HepG2 (cell line): ENCODE measurements around the gene KCNK18. TPM values are rescaled to one million over a fixed set of nuclear protein-coding genes. Genes with fewer than 3 reads are reported as not detected.

Experiments
- ATAC-seq: fragments of 200-7000 bp; cut with Tn5 transposase; 3 replicates; pipeline ENCODE4 v1.9.1; 2020; ENCODE audit warnings: mild to moderate bottlenecking, moderate library complexity
- BruUV-seq: library from RNA; stranded (reverse); fragments of 400-500 nt; replicated peaks from 2 replicates; lab custom pipeline; 2021; lab: Mats Ljungman, UMichigan
- CTCF ChIA-PET: fragments of 300-600 bp; formaldehyde crosslinking; extraction: SDS; loops from one replicate; lab custom pipeline; 2021; ENCODE audit warnings: low total read pairs, inconsistent platforms, low intra/inter-chr PET ratio; lab: Yijun Ruan, JAX
- POLR2A ChIA-PET: fragments of 350-600 bp; sonication (Branson Sonifier 250); formaldehyde crosslinking; loops from one replicate; lab custom pipeline; 2020; ENCODE audit warnings: antibody characterized with exemption, inconsistent platforms; lab: Yijun Ruan, JAX
- DNase-seq: peaks from one replicate; pipeline ENCODE4 v3.0.0-alpha.2; 2015; ENCODE audit warnings: low spot score
- FAIRE-seq: peaks from 3 replicates; lab custom pipeline; 2011; peaks lifted over from hg19 to GRCh38; lab: Jason Lieb, UNC
- H2AFZ ChIP-seq: one replicate; pipeline ENCODE4 v1.6.1; 2011; ENCODE audit warnings: low read length, inconsistent platforms
- H3K27ac ChIP-seq: fragments of 300-600 bp; 3 replicates; pipeline ENCODE4 v1.8.0; 2011; ENCODE audit warnings: mixed run types, mild to moderate bottlenecking, mixed read lengths, low read length, inconsistent platforms; ENCODE audit not compliant: insufficient read depth; ENCODE audit errors: extremely low read length
- H3K27me3 ChIP-seq, 2 experiments: fragments of 200-600 bp in 1 of 2; 2 replicates in 1 of 2; 3 replicates in 1 of 2; pipeline versions ENCODE4 v1.6.0 to v1.8.0; 2011; ENCODE audit warnings: low read length in 2 of 2, mild to moderate bottlenecking in 2 of 2, moderate library complexity in 2 of 2, inconsistent platforms in 1 of 2; ENCODE audit not compliant: insufficient read depth in 2 of 2, control insufficient read depth in 1 of 2
- H3K36me3 ChIP-seq, 2 experiments: fragments of 200-600 bp in 1 of 2; replicated peaks in 1 of 2; 2 replicates in 1 of 2; 3 replicates in 1 of 2; pipeline versions ENCODE4 v1.5.1 to v1.8.0; 2011; ENCODE audit warnings: low read length in 2 of 2, inconsistent platforms in 1 of 2; ENCODE audit not compliant: insufficient read depth in 2 of 2, control insufficient read depth in 1 of 2
- H3K4me1 ChIP-seq: 2 replicates; pipeline ENCODE4 v1.5.1; 2012; ENCODE audit warnings: low read length, inconsistent platforms; ENCODE audit not compliant: insufficient read depth
- H3K4me2 ChIP-seq: 2 replicates; pipeline ENCODE4 v1.6.0; 2011; ENCODE audit warnings: low read depth, low read length, inconsistent platforms
- H3K4me3 ChIP-seq, 3 experiments: fragments of 200-600 bp in 1 of 3; sonication (generic), shearing (Covaris generic) in 1 of 3; replicated peaks in 1 of 3; 2 replicates each; pipeline ENCODE4 v1.5.1; 2011 to 2016; ENCODE audit warnings: low read length in 3 of 3, inconsistent platforms in 2 of 3, low read depth in 2 of 3, mild to moderate bottlenecking in 2 of 3, control low read depth in 1 of 3, mixed read lengths in 1 of 3; ENCODE audit not compliant: insufficient read depth in 1 of 3
- H3K79me2 ChIP-seq: one replicate; pipeline ENCODE4 v1.6.1; 2011; ENCODE audit warnings: low read length, inconsistent platforms; ENCODE audit not compliant: insufficient read depth
- H3K9ac ChIP-seq: 2 replicates; pipeline ENCODE4 v1.6.0; 2011; ENCODE audit warnings: mild to moderate bottlenecking, low read depth, low read length, inconsistent platforms; ENCODE audit not compliant: insufficient read depth
- H3K9me3 ChIP-seq: 2 replicates; pipeline ENCODE4 v1.5.1; 2012; ENCODE audit warnings: mild to moderate bottlenecking, low read length
- H4K20me1 ChIP-seq: 2 replicates; pipeline ENCODE4 v1.6.0; 2011; ENCODE audit warnings: inconsistent platforms, mild to moderate bottlenecking, low read length, moderate library complexity; ENCODE audit not compliant: insufficient read depth
- FLYWCH1 ChIP-seq: sonication (generic); formaldehyde crosslinking; IDR thresholded peaks from 2 replicates; pipeline ENCODE4 v1.8.1; 2023; ENCODE audit warnings: mild to moderate bottlenecking, missing genetic modification reagents
- KAT2B ChIP-seq: fragments of 150-350 bp; IDR thresholded peaks from 2 replicates; pipeline ENCODE4 v1.6.1; 2014; ENCODE audit warnings: low read depth, low read length, borderline replicate concordance
- PAF1 ChIP-seq: IDR thresholded peaks from 2 replicates; pipeline ENCODE4 v1.6.1; 2016; ENCODE audit warnings: missing genetic modification reagents, missing compliant biosample characterization
- PRPF4 ChIP-seq: fragments of 200-400 bp; formaldehyde crosslinking; IDR thresholded peaks from 2 replicates; pipeline ENCODE4 v1.6.1; 2016; ENCODE audit warnings: low read length, low read depth; ENCODE audit not compliant: poor library complexity, severe bottlenecking
- TAF15 ChIP-seq: fragments of 200-400 bp; formaldehyde crosslinking; IDR thresholded peaks from one replicate; pipeline ENCODE4 v1.6.1; 2018; ENCODE audit warnings: mild to moderate bottlenecking, low read depth, low read length; ENCODE audit not compliant: poor library complexity, severe bottlenecking
- ZMYM4 ChIP-seq: sonication (generic); formaldehyde crosslinking; IDR thresholded peaks from 2 replicates; pipeline ENCODE4 v1.8.1; 2023; ENCODE audit warnings: mild to moderate bottlenecking, missing genetic modification reagents
- ZNF598 ChIP-seq: sonication (generic); formaldehyde crosslinking; IDR thresholded peaks from 2 replicates; pipeline ENCODE4 v1.5.1; 2020; ENCODE audit warnings: mild to moderate bottlenecking, missing genetic modification reagents, borderline replicate concordance
- ZNF775 ChIP-seq: sonication (generic); formaldehyde crosslinking; IDR thresholded peaks from 2 replicates; pipeline ENCODE4 v1.4.0; 2020; ENCODE audit warnings: missing genetic modification reagents, mild to moderate bottlenecking, moderate library complexity, borderline replicate concordance
- WGBS: methylation state at CpG from one replicate; pipeline ENCODE4 v1.1.6; 2017; ENCODE audit warnings: low lambda C conversion rate; 5-methylcytosine and 5-hydroxymethylcytosine counted together
- in situ Hi-C: cut with HindIII; loops from 2 replicates; pipeline ENCODE4 v1.10.0; 2017; ENCODE audit warnings: low pct_unique_long_range_greater_than_20kb; ENCODE audit not compliant: extremely low pct_ligation_motif_present
- intact Hi-C: fragments of 100-400 bp; cut with micrococcal nuclease; formaldehyde crosslinking; loops from one replicate; pipeline ENCODE4 v1.10.0; 2022; ENCODE audit not compliant: unreplicated experiment
- polyA plus RNA-seq, 8 experiments: library from polyadenylated mRNA; depleted of rRNA in 3 of 8; stranded (reverse) in 7 of 8; unstranded in 1 of 8; fragments of >200 nt; fragmentation: Illumina TruSeq in 4 of 8; extraction: Trizol in 4 of 8; gene quantifications; 2 replicates each; pipeline versions ENCODE4 v1.2.1 to v1.2.3, GENCODE V29; 2011 to 2016; ENCODE audit warnings: low read depth in 4 of 8, missing spikeins in 1 of 8, mixed read lengths in 1 of 8; ENCODE audit not compliant: insufficient read depth in 1 of 8
- total RNA-seq, 5 experiments: library from RNA; depleted of rRNA; stranded (reverse); fragments of >200 nt; fragmentation: Illumina TruSeq; extraction: Trizol; gene quantifications; 2 replicates each; pipeline ENCODE4 v1.2.3, GENCODE V29; 2016; ENCODE audit warnings: low read depth in 1 of 5
- TF ChIP-seq, protein P1 (sequence below): sonication (generic); formaldehyde crosslinking; IDR thresholded peaks from 2 replicates; pipeline ENCODE4 v1.4.0; 2020; ENCODE audit warnings: mild to moderate bottlenecking, missing genetic modification reagents
- TF ChIP-seq, protein P2 (sequence below): sonication (generic); formaldehyde crosslinking; IDR thresholded peaks from 2 replicates; pipeline ENCODE4 v1.8.1; 2022; ENCODE audit warnings: mild to moderate bottlenecking, missing genetic modification reagents

KCNK18 gene
- total and polyA plus RNA-seq, 2 of the 13 experiments (the other 11 are each of a cell fraction or from before 2014, with no cell fraction given) = not detected

DNA sequence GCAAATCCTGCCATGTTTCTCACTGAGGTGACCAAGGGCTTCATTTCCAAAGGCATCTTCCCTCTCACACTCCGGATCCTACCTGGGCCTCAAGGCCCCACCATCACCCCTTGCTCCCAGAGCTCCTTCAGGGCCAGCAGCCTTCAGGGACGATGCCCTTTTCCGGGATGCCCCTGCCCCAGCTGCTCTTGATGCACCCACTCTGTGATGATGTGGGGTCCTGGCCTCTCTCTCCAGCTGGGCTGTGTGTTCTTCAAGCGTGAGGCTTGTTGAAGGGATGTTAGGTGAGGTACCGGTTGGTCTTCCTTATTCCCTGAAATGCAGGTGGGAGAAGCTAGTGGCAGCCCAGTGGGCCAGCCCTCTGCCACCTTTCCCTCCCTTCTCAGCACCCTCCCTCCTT, 25.3 kb downstream of the KCNK18 start:
- Histone ChIP-seq H2AFZ (no peak overlapping the region), H3K9ac (no peak overlapping the region), H3K36me3 (no peaks in the 10 kb centered on the region), H3K79me2 (no peaks in the 10 kb centered on the region), H4K20me1 (no peaks in the 10 kb centered on the region), H3K4me1 (peaks cover 2% of the 10 kb centered on the region), H3K4me2 (no peak overlapping the region), H3K9me3 (no peaks in the 10 kb centered on the region), H3K27me3 (peaks cover 2 to 29% of the 10 kb centered on the region in 2 experiments; a peak in 4 of 5 replicates), H3K27ac (no peak overlapping the region), H3K4me3 (no peak overlapping the region)
- POLR2A ChIA-PET = no interaction called here
- 25% methylated on average over 4 of the region's 5 CpGs for WGBS
- CTCF ChIA-PET = no interaction called here
- in situ Hi-C loops = loop anchor here (10.0 kb wide), 1 partner anchor 222 kb away; no protein-coding TSS in a partner anchor
- intact Hi-C loops = no loop called here
- no TSS peak for BruUV-seq
- DNase-seq (no peak), FAIRE-seq (no peak), ATAC-seq (no peak)
- TF ChIP-seq TAF15 (no peak), ZNF775 (CRISPR knock-in tag) (no peak), ZNF598 (CRISPR knock-in tag) (no peak), PRPF4 (no peak), ZMYM4 (CRISPR knock-in tag) (no peak), KAT2B (no peak), PAF1 (CRISPR knock-in tag) (no peak), FLYWCH1 (CRISPR knock-in tag) (no peak)
- TF ChIP-seq, protein P1, sequence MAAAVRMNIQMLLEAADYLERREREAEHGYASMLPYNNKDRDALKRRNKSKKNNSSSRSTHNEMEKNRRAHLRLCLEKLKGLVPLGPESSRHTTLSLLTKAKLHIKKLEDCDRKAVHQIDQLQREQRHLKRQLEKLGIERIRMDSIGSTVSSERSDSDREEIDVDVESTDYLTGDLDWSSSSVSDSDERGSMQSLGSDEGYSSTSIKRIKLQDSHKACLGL (CRISPR knock-in tag) = no peak
- TF ChIP-seq, protein P2, sequence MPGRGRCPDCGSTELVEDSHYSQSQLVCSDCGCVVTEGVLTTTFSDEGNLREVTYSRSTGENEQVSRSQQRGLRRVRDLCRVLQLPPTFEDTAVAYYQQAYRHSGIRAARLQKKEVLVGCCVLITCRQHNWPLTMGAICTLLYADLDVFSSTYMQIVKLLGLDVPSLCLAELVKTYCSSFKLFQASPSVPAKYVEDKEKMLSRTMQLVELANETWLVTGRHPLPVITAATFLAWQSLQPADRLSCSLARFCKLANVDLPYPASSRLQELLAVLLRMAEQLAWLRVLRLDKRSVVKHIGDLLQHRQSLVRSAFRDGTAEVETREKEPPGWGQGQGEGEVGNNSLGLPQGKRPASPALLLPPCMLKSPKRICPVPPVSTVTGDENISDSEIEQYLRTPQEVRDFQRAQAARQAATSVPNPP (CRISPR knock-in tag) = no peak
